Tibial nerve (tissue), 4 donors: ENCODE results near the gene CALML3. TPM values are rescaled to one million over a fixed set of nuclear protein-coding genes. Genes with fewer than 3 reads are reported as not detected.

Experiments used
- DNase-seq, 2 donors: peaks; one replicate each; pipeline ENCODE4 v3.0.0-alpha.2; 2019; ENCODE audit warnings: low spot score in 2 of 2
- H3K27ac ChIP-seq, 4 donors: fragments of 200-600 bp; sonication (generic) in 3 of 4; one replicate each; pipeline ENCODE4 v1.5.1; 2017 to 2019; ENCODE audit warnings: mild to moderate bottlenecking in 1 of 4
- H3K27me3 ChIP-seq, 2 donors: fragments of 200-600 bp; sonication (generic) in 1 of 2; one replicate each; pipeline versions ENCODE4 v1.5.1 to v1.6.0; 2017 to 2019
- H3K36me3 ChIP-seq, 3 donors: fragments of 200-600 bp; sonication (generic); one replicate each; pipeline ENCODE4 v1.5.1; 2018 to 2019
- H3K4me1 ChIP-seq, 4 donors: fragments of 200-600 bp; sonication (generic) in 3 of 4; one replicate each; pipeline ENCODE4 v1.5.1; 2017 to 2019
- H3K4me3 ChIP-seq, 4 donors: fragments of 200-600 bp; sonication (generic) in 3 of 4; one replicate each; pipeline ENCODE4 v1.5.1; 2017 to 2019; ENCODE audit warnings: mild to moderate bottlenecking in 1 of 4, moderate library complexity in 1 of 4
- H3K9me3 ChIP-seq, 4 donors: fragments of 200-600 bp; sonication (generic) in 3 of 4; one replicate each; pipeline ENCODE4 v1.5.1; 2017 to 2019
- EP300 ChIP-seq, 2 donors: sonication (generic); formaldehyde crosslinking; IDR thresholded peaks; one replicate each; pipeline ENCODE4 v1.6.1; 2017; ENCODE audit warnings: antibody characterized with exemption in 2 of 2, mild to moderate bottlenecking in 1 of 2
- POLR2A ChIP-seq, 2 donors: fragments of 450-650 bp; IDR thresholded peaks; one replicate each; pipeline ENCODE4 v1.6.1; 2017; ENCODE audit warnings: antibody characterized with exemption in 2 of 2, mild to moderate bottlenecking in 2 of 2, moderate library complexity in 2 of 2
- WGBS, 2 donors: methylation state at CpG; one replicate each; pipeline ENCODE4 v1.1.5; 2018; 5-methylcytosine and 5-hydroxymethylcytosine counted together
- total RNA-seq, 4 donors: library from RNA; depleted of rRNA; stranded (reverse); fragments of >200 nt; gene quantifications; one replicate each; pipeline ENCODE4 v1.1.0, GENCODE V29; 2016
- TF ChIP-seq, protein P1 (sequence below), 5 experiments: fragments of 200-600 bp in 3 of 5; fragments of 450-650 bp in 2 of 5; sonication (generic) in 3 of 5; IDR thresholded peaks; one replicate each; pipeline ENCODE4 v1.5.1; 2016 to 2019; ENCODE audit warnings: antibody characterized with exemption in 5 of 5, mild to moderate bottlenecking in 3 of 5, moderate library complexity in 2 of 5

CALML3 gene
- total RNA-seq, 4 donors from 2014 or later, result not detected

- Histone ChIP-seq H3K36me3 (no peaks in the 10 kb centered on the region), H3K27ac (peak overlapping the region; percentile 14 to 63 (median 36)), H3K4me1 (peaks cover 0 to 24% (median 3%) of the 10 kb centered on the region in 4 donors), H3K9me3 (no peaks in the 10 kb centered on the region), H3K4me3 (no peak overlapping the region), H3K27me3 (no peaks in the 10 kb centered on the region)
- WGBS, 2 donors, result 77 to 81% methylated on average over 38 of the region's 38 CpGs
- no peak for DNase-seq
- no peak for TF ChIP-seq EP300 (IDR thresholded peaks at IDR 0.05)
- TF ChIP-seq POLR2A (IDR thresholded peaks at IDR 0.05), result no peak
- TF ChIP-seq, protein P1, sequence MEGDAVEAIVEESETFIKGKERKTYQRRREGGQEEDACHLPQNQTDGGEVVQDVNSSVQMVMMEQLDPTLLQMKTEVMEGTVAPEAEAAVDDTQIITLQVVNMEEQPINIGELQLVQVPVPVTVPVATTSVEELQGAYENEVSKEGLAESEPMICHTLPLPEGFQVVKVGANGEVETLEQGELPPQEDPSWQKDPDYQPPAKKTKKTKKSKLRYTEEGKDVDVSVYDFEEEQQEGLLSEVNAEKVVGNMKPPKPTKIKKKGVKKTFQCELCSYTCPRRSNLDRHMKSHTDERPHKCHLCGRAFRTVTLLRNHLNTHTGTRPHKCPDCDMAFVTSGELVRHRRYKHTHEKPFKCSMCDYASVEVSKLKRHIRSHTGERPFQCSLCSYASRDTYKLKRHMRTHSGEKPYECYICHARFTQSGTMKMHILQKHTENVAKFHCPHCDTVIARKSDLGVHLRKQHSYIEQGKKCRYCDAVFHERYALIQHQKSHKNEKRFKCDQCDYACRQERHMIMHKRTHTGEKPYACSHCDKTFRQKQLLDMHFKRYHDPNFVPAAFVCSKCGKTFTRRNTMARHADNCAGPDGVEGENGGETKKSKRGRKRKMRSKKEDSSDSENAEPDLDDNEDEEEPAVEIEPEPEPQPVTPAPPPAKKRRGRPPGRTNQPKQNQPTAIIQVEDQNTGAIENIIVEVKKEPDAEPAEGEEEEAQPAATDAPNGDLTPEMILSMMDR (IDR thresholded peaks at IDR 0.05), result no peak
Observed at GRCh38 chr10:5534051-5534821, 9.5 kb downstream of the CALML3 start.

GRCh38 chr10:5534880-5535856 is 10.4 kb downstream of the CALML3 start:
- no peaks in the 10 kb centered on the region for H3K27me3 ChIP-seq
- peaks cover 0 to 24% (median 3%) of the 10 kb centered on the region in 4 donors for H3K4me1 ChIP-seq
- no peaks in the 10 kb centered on the region for H3K9me3 ChIP-seq
- no peaks in the 10 kb centered on the region for H3K36me3 ChIP-seq
- TF ChIP-seq POLR2A (IDR thresholded peaks at IDR 0.05) (no peak), EP300 (IDR thresholded peaks at IDR 0.05) (peak; percentile 11 to 92)
- H3K27ac ChIP-seq, result peak overlapping the region; percentile 14 to 63 (median 36)
- DNase-seq, result peak in 1 of 2 donors; percentile 49
- 52 to 57% methylated on average over 8 of the region's 8 CpGs for WGBS, 2 donors
- no peak overlapping the region for H3K4me3 ChIP-seq

- Histone ChIP-seq H3K36me3 (no peaks in the 10 kb centered on the region), H3K27ac (no peak overlapping the region), H3K9me3 (peaks cover 0 to 13% (median 0%) of the 10 kb centered on the region in 4 donors), H3K4me1 (peaks cover 0 to 24% (median 3%) of the 10 kb centered on the region in 4 donors), H3K27me3 (no peaks in the 10 kb centered on the region), H3K4me3 (no peak overlapping the region)
- WGBS, 2 donors, result 85 to 90% methylated on average over 7 of the region's 7 CpGs
- no peak for TF ChIP-seq EP300 (IDR thresholded peaks at IDR 0.05)
- no peak for TF ChIP-seq POLR2A (IDR thresholded peaks at IDR 0.05)
- TF ChIP-seq, protein P1 (IDR thresholded peaks at IDR 0.05), result no peak
- DNase-seq, result no peak
Observed at GRCh38 chr10:5536486-5537081, 11.8 kb downstream of the CALML3 start.

GRCh38 chr10:5537684-5538083 is 12.9 kb downstream of the CALML3 start:
- TF ChIP-seq, protein P1 (IDR thresholded peaks at IDR 0.05), result no peak
- TF ChIP-seq EP300 (IDR thresholded peaks at IDR 0.05), result no peak
- TF ChIP-seq POLR2A (IDR thresholded peaks at IDR 0.05), result no peak
- no peaks in the 10 kb centered on the region for H3K27me3 ChIP-seq
- H3K4me1 ChIP-seq, result peaks cover 0 to 24% (median 3%) of the 10 kb centered on the region in 4 donors
- no peak for DNase-seq
- H3K27ac ChIP-seq, result no peak overlapping the region
- no peaks in the 10 kb centered on the region for H3K36me3 ChIP-seq
- WGBS, 2 donors, result 80 to 98% methylated on average over 6 of the region's 6 CpGs
- no peak overlapping the region for H3K4me3 ChIP-seq
- peaks cover 0 to 24% (median 0%) of the 10 kb centered on the region in 4 donors for H3K9me3 ChIP-seq

DNA sequence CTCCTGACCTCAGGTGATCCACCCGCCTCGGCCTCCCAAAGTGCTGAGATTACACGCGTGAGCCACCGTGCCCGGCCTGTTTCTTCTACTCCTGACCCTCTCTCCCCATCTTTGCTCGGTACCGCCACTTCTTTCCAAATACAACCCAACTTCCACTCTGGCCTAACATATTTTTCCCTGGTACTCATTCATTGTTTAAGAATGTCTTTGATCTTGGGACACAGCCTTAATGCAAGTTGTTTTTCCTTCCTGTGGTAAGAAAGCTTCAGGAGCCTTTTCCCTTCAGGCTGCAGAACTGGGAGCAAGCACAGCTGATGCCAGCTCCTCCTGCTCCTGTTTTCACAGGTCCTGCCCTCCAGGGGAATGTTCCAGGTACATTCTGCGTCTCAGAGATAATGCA is 13.7 kb downstream of the CALML3 start:
- Histone ChIP-seq H3K27ac (no peak overlapping the region), H3K4me3 (no peak overlapping the region), H3K36me3 (no peaks in the 10 kb centered on the region), H3K4me1 (peaks cover 0 to 19% (median 3%) of the 10 kb centered on the region in 4 donors), H3K27me3 (no peaks in the 10 kb centered on the region), H3K9me3 (peaks cover 0 to 28% (median 2%) of the 10 kb centered on the region in 4 donors)
- 87% methylated on average over 9 of the region's 9 CpGs for WGBS, 2 donors
- no peak for DNase-seq
- no peak for TF ChIP-seq POLR2A (IDR thresholded peaks at IDR 0.05)
- TF ChIP-seq, protein P1 (IDR thresholded peaks at IDR 0.05), result no peak
- TF ChIP-seq EP300 (IDR thresholded peaks at IDR 0.05), result no peak
